ENCODE measurements around the gene TSPYL1. TPM values are rescaled to one million over a fixed set of nuclear protein-coding genes. Genes with fewer than 3 reads are reported as not detected.
"Not testable (repeated sequence)": the region's sequence is repeated elsewhere in the genome, so short reads cannot be mapped to it uniquely, and the experiment has no call there.

TSPYL1 gene
- 48.4 TPM for total RNA-seq (ENCODE audit: insufficient read depth, low replicate concordance)

GRCh38 chr6:116279232-116280160, at the start of gene TSPYL1:
Gene TSPYL1, minus strand, starts transcription at chr6:116279930. Its CDS starts 100 bp downstream, at chr6:116279830.
- peak; percentile 99 for DNase-seq (ENCODE audit: low spot score)

GRCh38 chr6:116329156-116329555, 49.4 kb upstream of the TSPYL1 start:
- peak; percentile 41 for DNase-seq (ENCODE audit: low spot score)

- DNase-seq (ENCODE audit: low spot score): peak; percentile 43
Observed at GRCh38 chr6:116328528-116328903, 48.8 kb upstream of the TSPYL1 start.

GRCh38 chr6:116327803-116328527, 48.2 kb upstream of the TSPYL1 start:
- DNase-seq (ENCODE audit: low spot score): peak; percentile 17

- peak; percentile 50 for DNase-seq (ENCODE audit: low spot score)
Observed at GRCh38 chr6:116326996-116327395, 47.3 kb upstream of the TSPYL1 start.

- peak; percentile 21 for DNase-seq (ENCODE audit: low spot score)
Observed at GRCh38 chr6:116326181-116326671, 46.5 kb upstream of the TSPYL1 start.

GRCh38 chr6:116325634-116326132, 46.0 kb upstream of the TSPYL1 start:
- not testable (repeated sequence) for DNase-seq (ENCODE audit: low spot score)

- DNase-seq (ENCODE audit: low spot score): no peak
Observed at GRCh38 chr6:116323863-116324262, 44.1 kb upstream of the TSPYL1 start.

- not testable (repeated sequence) for DNase-seq (ENCODE audit: low spot score)
Observed at GRCh38 chr6:116321933-116322332, 42.2 kb upstream of the TSPYL1 start.

- DNase-seq (ENCODE audit: low spot score): no peak
Observed at GRCh38 chr6:116316772-116317467, 37.2 kb upstream of the TSPYL1 start.

- DNase-seq (ENCODE audit: low spot score): no peak
Observed at GRCh38 chr6:116314878-116315277, 35.1 kb upstream of the TSPYL1 start.

GRCh38 chr6:116314218-116314617, 34.5 kb upstream of the TSPYL1 start:
- no peak for DNase-seq (ENCODE audit: low spot score)

- DNase-seq (ENCODE audit: low spot score): peak; percentile 52
Observed at GRCh38 chr6:116313101-116313776, 33.5 kb upstream of the TSPYL1 start.

- no peak for DNase-seq (ENCODE audit: low spot score)
Observed at GRCh38 chr6:116309657-116310056, 29.9 kb upstream of the TSPYL1 start.

- no peak for DNase-seq (ENCODE audit: low spot score)
Observed at GRCh38 chr6:116309001-116309400, 29.3 kb upstream of the TSPYL1 start.

- no peak for DNase-seq (ENCODE audit: low spot score)
Observed at GRCh38 chr6:116307633-116308032, 27.9 kb upstream of the TSPYL1 start.

- no peak for DNase-seq (ENCODE audit: low spot score)
Observed at GRCh38 chr6:116307001-116307400, 27.3 kb upstream of the TSPYL1 start.

GRCh38 chr6:116304538-116305097, 24.9 kb upstream of the TSPYL1 start:
- peak; percentile 77 for DNase-seq (ENCODE audit: low spot score)

GRCh38 chr6:116301104-116301503, 21.4 kb upstream of the TSPYL1 start:
- DNase-seq (ENCODE audit: low spot score): no peak

GRCh38 chr6:116300566-116300965, 20.8 kb upstream of the TSPYL1 start:
- DNase-seq (ENCODE audit: low spot score): peak; percentile 38

- no peak for DNase-seq (ENCODE audit: low spot score)
Observed at GRCh38 chr6:116298973-116299372, 19.2 kb upstream of the TSPYL1 start.

All from umbilical cord (tissue), 2 donors.